SK-N-SH (cell line): ENCODE measurements around the gene VMA21.

ENCODE experiments used
- ELF1 ChIP-seq: IDR thresholded peaks from 2 replicates; pipeline ENCODE4 v1.4.0; 2012
- JUND ChIP-seq: IDR thresholded peaks from 2 replicates; pipeline ENCODE4 v1.4.0; 2012
- MEF2A ChIP-seq: IDR thresholded peaks from 2 replicates; pipeline ENCODE4 v1.4.0; 2012; ENCODE audit warnings: low read depth, borderline replicate concordance
- NFIC ChIP-seq: IDR thresholded peaks from 2 replicates; pipeline ENCODE4 v1.4.0; 2012; ENCODE audit warnings: borderline replicate concordance
- POLR2AphosphoS5 ChIP-seq: IDR thresholded peaks from 2 replicates; pipeline ENCODE4 v1.6.1; 2012; ENCODE audit warnings: low read depth, low read length
- TEAD4 ChIP-seq: IDR thresholded peaks from 2 replicates; pipeline ENCODE4 v1.4.0; 2012; ENCODE audit warnings: mild to moderate bottlenecking, borderline replicate concordance; ENCODE audit not compliant: insufficient read depth
- YY1 ChIP-seq: IDR thresholded peaks from 2 replicates; pipeline ENCODE4 v1.4.0; 2012; ENCODE audit warnings: low read depth, mild to moderate bottlenecking
- TF ChIP-seq, protein P1 (sequence below): fragments of 200-600 bp; sonication (generic); IDR thresholded peaks from 2 replicates; pipeline ENCODE4 v1.6.1; 2017; ENCODE audit warnings: antibody characterized with exemption, mild to moderate bottlenecking, moderate library complexity
- TF ChIP-seq, protein P2 (sequence below): IDR thresholded peaks from 2 replicates; pipeline ENCODE4 v1.4.0; 2012; ENCODE audit warnings: low read depth, borderline replicate concordance

DNA sequence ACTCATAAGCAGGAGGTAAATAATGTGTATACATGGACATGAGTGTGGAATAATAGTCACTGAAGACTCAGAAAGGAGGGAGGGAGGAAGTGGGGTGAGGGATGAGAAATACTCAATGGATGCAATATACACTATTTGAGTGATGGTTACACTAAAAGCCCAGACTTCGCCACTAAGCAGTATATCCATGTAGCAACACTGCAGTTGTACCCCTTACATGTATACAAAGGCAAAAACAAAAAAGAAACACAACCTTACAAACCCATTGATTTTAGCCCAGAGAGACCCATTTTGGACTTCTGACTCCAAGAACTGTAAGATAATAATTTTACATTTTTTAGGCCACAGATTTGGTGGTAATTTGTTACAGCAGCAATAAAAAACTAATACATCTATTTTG lies 51.5 kb downstream of the VMA21 start:
- TF ChIP-seq MEF2A (no peak), JUND (no peak), YY1 (no peak), NFIC (no peak), ELF1 (no peak), TEAD4 (no peak), POLR2AphosphoS5 (no peak)
- TF ChIP-seq, protein P1, sequence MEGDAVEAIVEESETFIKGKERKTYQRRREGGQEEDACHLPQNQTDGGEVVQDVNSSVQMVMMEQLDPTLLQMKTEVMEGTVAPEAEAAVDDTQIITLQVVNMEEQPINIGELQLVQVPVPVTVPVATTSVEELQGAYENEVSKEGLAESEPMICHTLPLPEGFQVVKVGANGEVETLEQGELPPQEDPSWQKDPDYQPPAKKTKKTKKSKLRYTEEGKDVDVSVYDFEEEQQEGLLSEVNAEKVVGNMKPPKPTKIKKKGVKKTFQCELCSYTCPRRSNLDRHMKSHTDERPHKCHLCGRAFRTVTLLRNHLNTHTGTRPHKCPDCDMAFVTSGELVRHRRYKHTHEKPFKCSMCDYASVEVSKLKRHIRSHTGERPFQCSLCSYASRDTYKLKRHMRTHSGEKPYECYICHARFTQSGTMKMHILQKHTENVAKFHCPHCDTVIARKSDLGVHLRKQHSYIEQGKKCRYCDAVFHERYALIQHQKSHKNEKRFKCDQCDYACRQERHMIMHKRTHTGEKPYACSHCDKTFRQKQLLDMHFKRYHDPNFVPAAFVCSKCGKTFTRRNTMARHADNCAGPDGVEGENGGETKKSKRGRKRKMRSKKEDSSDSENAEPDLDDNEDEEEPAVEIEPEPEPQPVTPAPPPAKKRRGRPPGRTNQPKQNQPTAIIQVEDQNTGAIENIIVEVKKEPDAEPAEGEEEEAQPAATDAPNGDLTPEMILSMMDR = no peak
- TF ChIP-seq, protein P2, sequence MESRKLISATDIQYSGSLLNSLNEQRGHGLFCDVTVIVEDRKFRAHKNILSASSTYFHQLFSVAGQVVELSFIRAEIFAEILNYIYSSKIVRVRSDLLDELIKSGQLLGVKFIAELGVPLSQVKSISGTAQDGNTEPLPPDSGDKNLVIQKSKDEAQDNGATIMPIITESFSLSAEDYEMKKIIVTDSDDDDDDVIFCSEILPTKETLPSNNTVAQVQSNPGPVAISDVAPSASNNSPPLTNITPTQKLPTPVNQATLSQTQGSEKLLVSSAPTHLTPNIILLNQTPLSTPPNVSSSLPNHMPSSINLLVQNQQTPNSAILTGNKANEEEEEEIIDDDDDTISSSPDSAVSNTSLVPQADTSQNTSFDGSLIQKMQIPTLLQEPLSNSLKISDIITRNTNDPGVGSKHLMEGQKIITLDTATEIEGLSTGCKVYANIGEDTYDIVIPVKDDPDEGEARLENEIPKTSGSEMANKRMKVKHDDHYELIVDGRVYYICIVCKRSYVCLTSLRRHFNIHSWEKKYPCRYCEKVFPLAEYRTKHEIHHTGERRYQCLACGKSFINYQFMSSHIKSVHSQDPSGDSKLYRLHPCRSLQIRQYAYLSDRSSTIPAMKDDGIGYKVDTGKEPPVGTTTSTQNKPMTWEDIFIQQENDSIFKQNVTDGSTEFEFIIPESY = no peak
